GM18873 (cell line): ENCODE measurements around the gene ALDH16A1.

Source experiments
- ATAC-seq: cut with Tn5 transposase; IDR thresholded peaks from one replicate; pipeline ENCODE4 v1.9.1; 2021; ENCODE audit warnings: mild to moderate bottlenecking, moderate library complexity, moderate number of reproducible peaks; ENCODE audit not compliant: unreplicated experiment, low FRiP score

ALDH16A1 gene

GRCh38 chr19:49423071-49423984 lies 29.7 kb upstream of the ALDH16A1 start, which contains the start of gene PTH2:
TSS of gene PTH2 (minus strand) at chr19:49423441. CDS start at chr19:49423339, 102 bp downstream.
- ATAC-seq, result no peak

GRCh38 chr19:49423985-49424303 lies 29.1 kb upstream of the ALDH16A1 start:
- ATAC-seq, result no peak

- ATAC-seq, result no peak
Observed at GRCh38 chr19:49425178-49425577, 27.8 kb upstream of the ALDH16A1 start, which contains the start of gene GFY. TSS of gene GFY (plus strand) at chr19:49425388. CDS start at chr19:49426431, 1,043 bp downstream.

GRCh38 chr19:49425922-49426592 lies 27.0 kb upstream of the ALDH16A1 start:
- no peak for ATAC-seq

GRCh38 chr19:49427339-49427738 lies 25.7 kb upstream of the ALDH16A1 start:
- no peak for ATAC-seq

GRCh38 chr19:49427855-49428546 lies 25.0 kb upstream of the ALDH16A1 start:
- no peak for ATAC-seq

GRCh38 chr19:49428547-49429451 lies 24.2 kb upstream of the ALDH16A1 start:
- ATAC-seq, result no peak

- ATAC-seq, result no peak
Observed at GRCh38 chr19:49430172-49430677, 22.8 kb upstream of the ALDH16A1 start.

GRCh38 chr19:49430678-49431329 lies 22.2 kb upstream of the ALDH16A1 start:
- ATAC-seq, result no peak

- ATAC-seq, result no peak
Observed at GRCh38 chr19:49431330-49431749, 21.7 kb upstream of the ALDH16A1 start.

- ATAC-seq, result no peak
Observed at GRCh38 chr19:49432141-49433073, 20.6 kb upstream of the ALDH16A1 start.

- no peak for ATAC-seq
Observed at GRCh38 chr19:49433240-49433901, 19.7 kb upstream of the ALDH16A1 start.

- ATAC-seq, result no peak
Observed at GRCh38 chr19:49434907-49435583, 18.0 kb upstream of the ALDH16A1 start.

GRCh38 chr19:49435670-49436069 lies 17.4 kb upstream of the ALDH16A1 start:
- no peak for ATAC-seq

- ATAC-seq, result no peak
Observed at GRCh38 chr19:49436381-49437017, 16.5 kb upstream of the ALDH16A1 start.

GRCh38 chr19:49437231-49437630 lies 15.8 kb upstream of the ALDH16A1 start:
- ATAC-seq, result no peak

GRCh38 chr19:49438261-49438660 lies 14.8 kb upstream of the ALDH16A1 start:
- no peak for ATAC-seq
